ENCODE results near the gene CRPPA. TPM values are rescaled to one million over a fixed set of nuclear protein-coding genes. Genes with fewer than 3 reads are reported as not detected.

The CRPPA gene
- total and polyA plus RNA-seq, 2 of the 13 experiments (the other 11 are each of a cell fraction or from before 2014, with no cell fraction given): 0.16 to 1.3 TPM

GRCh38 chr7:16463949-16464715 lies 42.8 kb upstream of the CRPPA start (continued):
- no peak for TF ChIP-seq ATF7-NPFF (CRISPR knock-in tag; IDR thresholded peaks at IDR 0.05; ENCODE audit: low read depth)
- no peak for TF ChIP-seq ZHX2 (IDR thresholded peaks at IDR 0.05; ENCODE audit: low read depth)
- no peak for TF ChIP-seq ZHX2 (CRISPR knock-in tag; IDR thresholded peaks at IDR 0.05; ENCODE audit: borderline replicate concordance)
- TF ChIP-seq SIX1 (CRISPR knock-in tag; IDR thresholded peaks at IDR 0.05; ENCODE audit: borderline replicate concordance): no peak

DNA sequence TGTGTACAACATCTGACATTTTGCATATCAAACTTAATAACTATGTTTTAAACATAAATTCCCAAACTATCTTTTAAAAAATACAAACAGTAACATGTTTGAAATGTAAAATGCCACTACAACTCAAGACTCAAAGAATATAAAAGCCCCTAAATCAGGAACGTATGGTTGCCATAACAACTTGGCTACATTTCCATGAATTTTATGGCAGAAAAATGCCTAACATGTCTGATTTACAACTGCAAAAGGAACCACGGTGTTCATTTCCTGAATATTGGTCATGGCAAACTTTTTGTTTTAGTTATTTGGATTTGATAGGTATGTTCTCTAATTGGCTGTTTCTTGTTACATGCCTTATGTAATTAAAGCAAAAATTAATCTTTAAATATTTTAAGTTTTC lies 42.2 kb upstream of the CRPPA start:
- WGBS (ENCODE audit: low lambda C conversion rate): 3% methylated on average over 2 of the region's 2 CpGs
- Histone ChIP-seq H2AFZ (ENCODE audit: low read length) (no peak overlapping the region), H3K4me1 (ENCODE audit: insufficient read depth, low read length) (no peaks in the 10 kb centered on the region), H3K27ac (ENCODE audit: extremely low read length, insufficient read depth, low read length) (no peak overlapping the region), H3K4me2 (ENCODE audit: low read depth, low read length) (no peak overlapping the region), H3K9ac (ENCODE audit: insufficient read depth, low read depth, low read length) (no peak overlapping the region), H3K9me3 (ENCODE audit: low read length) (no peaks in the 10 kb centered on the region), H3K79me2 (ENCODE audit: insufficient read depth, low read length) (no peaks in the 10 kb centered on the region), H3K36me3 (replicated peaks in 1 of 2; ENCODE audit: control insufficient read depth in 1 of 2, insufficient read depth in 2 of 2, low read length in 2 of 2) (no peaks in the 10 kb centered on the region), H4K20me1 (ENCODE audit: insufficient read depth, low read length) (no peaks in the 10 kb centered on the region), H3K4me3 (replicated peaks in 1 of 3; ENCODE audit: insufficient read depth in 1 of 3, low read depth in 2 of 3, low read length in 3 of 3) (no peak overlapping the region), H3K27me3 (ENCODE audit: control insufficient read depth in 1 of 2, insufficient read depth in 2 of 2, low read length in 2 of 2) (no peaks in the 10 kb centered on the region)
- FAIRE-seq: no peak
- TF ChIP-seq ZMYM4 (CRISPR knock-in tag; IDR thresholded peaks at IDR 0.05) (no peak), ZNF441 (CRISPR knock-in tag; IDR thresholded peaks at IDR 0.05; ENCODE audit: borderline replicate concordance) (no peak), KMT2A (CRISPR knock-in tag; IDR thresholded peaks at IDR 0.05) (no peak), ZNF121 (CRISPR knock-in tag; IDR thresholded peaks at IDR 0.05) (no peak), ZZZ3 (CRISPR knock-in tag; IDR thresholded peaks at IDR 0.05; ENCODE audit: borderline replicate concordance) (no peak)
- TF ChIP-seq, protein P1, sequence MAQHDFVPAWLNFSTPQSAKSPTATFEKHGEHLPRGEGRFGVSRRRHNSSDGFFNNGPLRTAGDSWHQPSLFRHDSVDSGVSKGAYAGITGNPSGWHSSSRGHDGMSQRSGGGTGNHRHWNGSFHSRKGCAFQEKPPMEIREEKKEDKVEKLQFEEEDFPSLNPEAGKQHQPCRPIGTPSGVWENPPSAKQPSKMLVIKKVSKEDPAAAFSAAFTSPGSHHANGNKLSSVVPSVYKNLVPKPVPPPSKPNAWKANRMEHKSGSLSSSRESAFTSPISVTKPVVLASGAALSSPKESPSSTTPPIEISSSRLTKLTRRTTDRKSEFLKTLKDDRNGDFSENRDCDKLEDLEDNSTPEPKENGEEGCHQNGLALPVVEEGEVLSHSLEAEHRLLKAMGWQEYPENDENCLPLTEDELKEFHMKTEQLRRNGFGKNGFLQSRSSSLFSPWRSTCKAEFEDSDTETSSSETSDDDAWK (CRISPR knock-in tag; IDR thresholded peaks at IDR 0.05): no peak
- no peak for DNase-seq (ENCODE audit: low spot score)
- CTCF ChIA-PET (ENCODE audit: low intra/inter-chr PET ratio, low total read pairs): no interaction called here
- POLR2A ChIA-PET: no interaction called here
- in situ Hi-C loops (cut with HindIII; ENCODE audit: extremely low pct_ligation_motif_present, low pct_unique_long_range_greater_than_20kb) (no loop called here), intact Hi-C loops (cut with micrococcal nuclease; ENCODE audit: unreplicated experiment) (no loop called here)
- no TSS peak for BruUV-seq (replicated peaks)
- no peak for ATAC-seq
